Vagina (tissue), 2 donors: ENCODE results near the gene RAB19.

Source experiments
- POLR2A ChIP-seq, 2 donors: fragments of 450-650 bp; IDR thresholded peaks; one replicate each; pipeline ENCODE4 v1.6.1; 2017; ENCODE audit warnings: antibody characterized with exemption in 2 of 2, mild to moderate bottlenecking in 2 of 2, moderate library complexity in 2 of 2
- POLR2AphosphoS5 ChIP-seq, 2 donors: sonication (generic); formaldehyde crosslinking; IDR thresholded peaks; one replicate each; pipeline ENCODE4 v1.9.0; 2017; ENCODE audit warnings: antibody characterized with exemption in 2 of 2, mild to moderate bottlenecking in 2 of 2, low read depth in 1 of 2; ENCODE audit not compliant: insufficient read depth in 1 of 2
- TF ChIP-seq, protein P1 (sequence below), 3 experiments: fragments of 450-650 bp in 2 of 3; fragments of 200-600 bp in 1 of 3; sonication (generic) in 1 of 3; IDR thresholded peaks; one replicate each; pipeline ENCODE4 v1.5.1; 2017 to 2019; ENCODE audit warnings: antibody characterized with exemption in 3 of 3, mild to moderate bottlenecking in 2 of 3, moderate library complexity in 2 of 3

DNA sequence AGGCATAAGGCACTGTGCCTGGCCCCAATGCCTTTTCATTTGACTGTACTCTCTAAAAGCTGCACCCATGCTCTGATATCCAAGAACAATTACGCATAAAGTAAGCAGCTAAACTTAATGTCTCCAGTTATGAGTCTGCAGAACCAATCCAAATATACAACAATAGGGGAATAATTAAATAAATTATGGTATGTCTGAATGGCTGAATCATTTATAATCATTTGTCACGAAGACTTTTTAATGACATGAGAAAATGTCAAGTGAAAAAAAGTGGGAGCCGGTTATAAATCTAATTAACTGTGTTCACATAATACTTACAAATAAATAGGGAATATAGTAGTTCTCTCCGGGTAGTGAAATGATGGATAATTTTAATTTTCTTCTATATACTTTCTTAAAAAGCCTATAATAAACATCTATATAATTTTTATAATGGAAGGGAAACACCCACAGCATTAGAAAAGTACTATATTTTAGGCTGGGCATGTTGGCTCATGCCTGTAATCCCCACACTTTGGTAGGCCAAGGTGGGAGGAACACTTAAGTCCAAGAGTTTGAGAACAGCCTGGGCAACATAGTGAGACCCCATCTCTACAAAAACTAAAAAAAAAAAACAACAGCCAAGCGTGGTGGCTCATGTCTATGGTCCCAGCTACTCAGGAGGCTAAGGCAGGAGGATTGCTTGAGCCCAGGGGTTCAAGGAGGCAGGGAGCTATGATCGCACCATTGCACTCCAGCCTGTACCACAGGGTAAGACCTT is 19.7 kb upstream of the RAB19 start:
- TF ChIP-seq POLR2A (IDR thresholded peaks at IDR 0.05), result no peak
- TF ChIP-seq, protein P1, sequence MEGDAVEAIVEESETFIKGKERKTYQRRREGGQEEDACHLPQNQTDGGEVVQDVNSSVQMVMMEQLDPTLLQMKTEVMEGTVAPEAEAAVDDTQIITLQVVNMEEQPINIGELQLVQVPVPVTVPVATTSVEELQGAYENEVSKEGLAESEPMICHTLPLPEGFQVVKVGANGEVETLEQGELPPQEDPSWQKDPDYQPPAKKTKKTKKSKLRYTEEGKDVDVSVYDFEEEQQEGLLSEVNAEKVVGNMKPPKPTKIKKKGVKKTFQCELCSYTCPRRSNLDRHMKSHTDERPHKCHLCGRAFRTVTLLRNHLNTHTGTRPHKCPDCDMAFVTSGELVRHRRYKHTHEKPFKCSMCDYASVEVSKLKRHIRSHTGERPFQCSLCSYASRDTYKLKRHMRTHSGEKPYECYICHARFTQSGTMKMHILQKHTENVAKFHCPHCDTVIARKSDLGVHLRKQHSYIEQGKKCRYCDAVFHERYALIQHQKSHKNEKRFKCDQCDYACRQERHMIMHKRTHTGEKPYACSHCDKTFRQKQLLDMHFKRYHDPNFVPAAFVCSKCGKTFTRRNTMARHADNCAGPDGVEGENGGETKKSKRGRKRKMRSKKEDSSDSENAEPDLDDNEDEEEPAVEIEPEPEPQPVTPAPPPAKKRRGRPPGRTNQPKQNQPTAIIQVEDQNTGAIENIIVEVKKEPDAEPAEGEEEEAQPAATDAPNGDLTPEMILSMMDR (IDR thresholded peaks at IDR 0.05), result no peak
- TF ChIP-seq POLR2AphosphoS5 (IDR thresholded peaks at IDR 0.05; ENCODE audit: insufficient read depth in 1 of 2, low read depth in 1 of 2), result no peak
